HCT116 (cell line): ENCODE data around the gene SPTLC1.

Experiments used
- CBX3 ChIP-seq: IDR thresholded peaks from 2 replicates; pipeline ENCODE4 v1.6.1; 2012; ENCODE audit warnings: low read depth
- EZH2 ChIP-seq: fragments of 200-600 bp; sonication (generic); IDR thresholded peaks from 2 replicates; pipeline ENCODE4 v1.6.1; 2017; ENCODE audit warnings: antibody characterized with exemption, mixed run types
- FOSL1 ChIP-seq: IDR thresholded peaks from 2 replicates; pipeline ENCODE4 v1.6.1; 2012; ENCODE audit warnings: low read depth
- JUND ChIP-seq: IDR thresholded peaks from 2 replicates; pipeline ENCODE4 v1.6.1; 2012
- POLR2A ChIP-seq: IDR thresholded peaks from 2 replicates; pipeline ENCODE4 v1.7.0; 2011; ENCODE audit warnings: borderline replicate concordance; ENCODE audit not compliant: insufficient read depth, insufficient read length; ENCODE audit errors: extremely low read depth
- POLR2AphosphoS5 ChIP-seq: IDR thresholded peaks from 2 replicates; pipeline ENCODE4 v1.6.1; 2011; ENCODE audit warnings: mild to moderate bottlenecking, low read depth, low read length, moderate library complexity
- RAD21 ChIP-seq: IDR thresholded peaks from 2 replicates; pipeline ENCODE4 v1.6.1; 2012; ENCODE audit warnings: low read depth, mild to moderate bottlenecking
- SIN3A ChIP-seq: IDR thresholded peaks from 2 replicates; pipeline ENCODE4 v1.6.1; 2012; ENCODE audit warnings: low read depth
- SP1 ChIP-seq: IDR thresholded peaks from 2 replicates; pipeline ENCODE4 v1.6.1; 2012; ENCODE audit warnings: low read depth
- ZNF274 ChIP-seq: fragments of 200-500 bp; sonication (Bioruptor generic); IDR thresholded peaks from 2 replicates; pipeline ENCODE4 v1.6.1; 2014; ENCODE audit warnings: mild to moderate bottlenecking, low read depth, low read length, inconsistent platforms
- TF ChIP-seq, protein P1 (sequence below), 3 experiments: fragments of 200-600 bp in 1 of 3; sonication (generic) in 1 of 3; IDR thresholded peaks in 2 of 3; conservative IDR thresholded peaks in 1 of 3; 2 replicates each; pipeline ENCODE4 v1.5.1; 2012 to 2017; ENCODE audit warnings: low read depth in 2 of 3, low read length in 2 of 3, antibody characterized with exemption in 1 of 3, borderline replicate concordance in 1 of 3, control low read depth in 1 of 3, mild to moderate bottlenecking in 1 of 3, mixed read lengths in 1 of 3, mixed run types in 1 of 3, moderate library complexity in 1 of 3; ENCODE audit not compliant: insufficient read depth in 1 of 3
- TF ChIP-seq, protein P2 (sequence below): IDR thresholded peaks from 2 replicates; pipeline ENCODE4 v1.6.1; 2012; ENCODE audit warnings: low read depth
- TF ChIP-seq, protein P3 (sequence below): IDR thresholded peaks from 2 replicates; pipeline ENCODE4 v1.6.1; 2011; ENCODE audit warnings: mild to moderate bottlenecking, low read length, moderate library complexity; ENCODE audit not compliant: insufficient replicate concordance; ENCODE audit errors: extremely low read depth

DNA sequence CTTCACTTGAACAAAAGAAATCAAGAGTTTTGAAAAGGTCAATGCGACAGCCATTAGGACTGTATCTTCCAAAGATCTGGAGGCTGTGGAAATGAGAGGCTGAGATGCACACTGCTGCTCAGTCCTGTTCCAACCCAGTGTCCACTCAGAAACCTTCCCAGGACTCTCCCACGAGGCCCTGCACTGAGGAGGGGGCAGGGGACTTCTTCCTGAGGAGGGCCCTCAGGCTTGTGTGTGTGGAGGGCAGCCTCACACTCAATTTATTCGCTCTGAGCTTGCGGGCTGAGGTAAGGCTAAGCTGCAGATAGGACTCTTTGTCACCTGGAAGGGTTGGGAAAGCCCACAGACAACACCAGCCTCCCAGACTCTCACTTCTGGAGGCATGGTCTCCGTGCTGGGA is 95.6 kb downstream of the SPTLC1 start:
- no peak for TF ChIP-seq SP1
- TF ChIP-seq, protein P1, sequence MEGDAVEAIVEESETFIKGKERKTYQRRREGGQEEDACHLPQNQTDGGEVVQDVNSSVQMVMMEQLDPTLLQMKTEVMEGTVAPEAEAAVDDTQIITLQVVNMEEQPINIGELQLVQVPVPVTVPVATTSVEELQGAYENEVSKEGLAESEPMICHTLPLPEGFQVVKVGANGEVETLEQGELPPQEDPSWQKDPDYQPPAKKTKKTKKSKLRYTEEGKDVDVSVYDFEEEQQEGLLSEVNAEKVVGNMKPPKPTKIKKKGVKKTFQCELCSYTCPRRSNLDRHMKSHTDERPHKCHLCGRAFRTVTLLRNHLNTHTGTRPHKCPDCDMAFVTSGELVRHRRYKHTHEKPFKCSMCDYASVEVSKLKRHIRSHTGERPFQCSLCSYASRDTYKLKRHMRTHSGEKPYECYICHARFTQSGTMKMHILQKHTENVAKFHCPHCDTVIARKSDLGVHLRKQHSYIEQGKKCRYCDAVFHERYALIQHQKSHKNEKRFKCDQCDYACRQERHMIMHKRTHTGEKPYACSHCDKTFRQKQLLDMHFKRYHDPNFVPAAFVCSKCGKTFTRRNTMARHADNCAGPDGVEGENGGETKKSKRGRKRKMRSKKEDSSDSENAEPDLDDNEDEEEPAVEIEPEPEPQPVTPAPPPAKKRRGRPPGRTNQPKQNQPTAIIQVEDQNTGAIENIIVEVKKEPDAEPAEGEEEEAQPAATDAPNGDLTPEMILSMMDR (IDR thresholded peaks at IDR 0.05 in 2 of 3, conservative IDR thresholded peaks at IDR 0.05 in 1 of 3; ENCODE audit: borderline replicate concordance in 1 of 3, insufficient read depth in 1 of 3, low read depth in 2 of 3, low read length in 2 of 3), result no peak
- no peak for TF ChIP-seq CBX3
- no peak for TF ChIP-seq POLR2AphosphoS5
- no peak for TF ChIP-seq RAD21
- TF ChIP-seq POLR2A, result no peak
- no peak for TF ChIP-seq JUND
- no peak for TF ChIP-seq EZH2
- TF ChIP-seq, protein P2, sequence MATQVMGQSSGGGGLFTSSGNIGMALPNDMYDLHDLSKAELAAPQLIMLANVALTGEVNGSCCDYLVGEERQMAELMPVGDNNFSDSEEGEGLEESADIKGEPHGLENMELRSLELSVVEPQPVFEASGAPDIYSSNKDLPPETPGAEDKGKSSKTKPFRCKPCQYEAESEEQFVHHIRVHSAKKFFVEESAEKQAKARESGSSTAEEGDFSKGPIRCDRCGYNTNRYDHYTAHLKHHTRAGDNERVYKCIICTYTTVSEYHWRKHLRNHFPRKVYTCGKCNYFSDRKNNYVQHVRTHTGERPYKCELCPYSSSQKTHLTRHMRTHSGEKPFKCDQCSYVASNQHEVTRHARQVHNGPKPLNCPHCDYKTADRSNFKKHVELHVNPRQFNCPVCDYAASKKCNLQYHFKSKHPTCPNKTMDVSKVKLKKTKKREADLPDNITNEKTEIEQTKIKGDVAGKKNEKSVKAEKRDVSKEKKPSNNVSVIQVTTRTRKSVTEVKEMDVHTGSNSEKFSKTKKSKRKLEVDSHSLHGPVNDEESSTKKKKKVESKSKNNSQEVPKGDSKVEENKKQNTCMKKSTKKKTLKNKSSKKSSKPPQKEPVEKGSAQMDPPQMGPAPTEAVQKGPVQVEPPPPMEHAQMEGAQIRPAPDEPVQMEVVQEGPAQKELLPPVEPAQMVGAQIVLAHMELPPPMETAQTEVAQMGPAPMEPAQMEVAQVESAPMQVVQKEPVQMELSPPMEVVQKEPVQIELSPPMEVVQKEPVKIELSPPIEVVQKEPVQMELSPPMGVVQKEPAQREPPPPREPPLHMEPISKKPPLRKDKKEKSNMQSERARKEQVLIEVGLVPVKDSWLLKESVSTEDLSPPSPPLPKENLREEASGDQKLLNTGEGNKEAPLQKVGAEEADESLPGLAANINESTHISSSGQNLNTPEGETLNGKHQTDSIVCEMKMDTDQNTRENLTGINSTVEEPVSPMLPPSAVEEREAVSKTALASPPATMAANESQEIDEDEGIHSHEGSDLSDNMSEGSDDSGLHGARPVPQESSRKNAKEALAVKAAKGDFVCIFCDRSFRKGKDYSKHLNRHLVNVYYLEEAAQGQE, result no peak
- TF ChIP-seq FOSL1, result no peak
- no peak for TF ChIP-seq SIN3A
- TF ChIP-seq, protein P3, sequence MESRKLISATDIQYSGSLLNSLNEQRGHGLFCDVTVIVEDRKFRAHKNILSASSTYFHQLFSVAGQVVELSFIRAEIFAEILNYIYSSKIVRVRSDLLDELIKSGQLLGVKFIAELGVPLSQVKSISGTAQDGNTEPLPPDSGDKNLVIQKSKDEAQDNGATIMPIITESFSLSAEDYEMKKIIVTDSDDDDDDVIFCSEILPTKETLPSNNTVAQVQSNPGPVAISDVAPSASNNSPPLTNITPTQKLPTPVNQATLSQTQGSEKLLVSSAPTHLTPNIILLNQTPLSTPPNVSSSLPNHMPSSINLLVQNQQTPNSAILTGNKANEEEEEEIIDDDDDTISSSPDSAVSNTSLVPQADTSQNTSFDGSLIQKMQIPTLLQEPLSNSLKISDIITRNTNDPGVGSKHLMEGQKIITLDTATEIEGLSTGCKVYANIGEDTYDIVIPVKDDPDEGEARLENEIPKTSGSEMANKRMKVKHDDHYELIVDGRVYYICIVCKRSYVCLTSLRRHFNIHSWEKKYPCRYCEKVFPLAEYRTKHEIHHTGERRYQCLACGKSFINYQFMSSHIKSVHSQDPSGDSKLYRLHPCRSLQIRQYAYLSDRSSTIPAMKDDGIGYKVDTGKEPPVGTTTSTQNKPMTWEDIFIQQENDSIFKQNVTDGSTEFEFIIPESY, result no peak
- TF ChIP-seq ZNF274, result no peak
